Measurements from ENCODE around the gene ZSCAN1.

ZSCAN1 gene

GRCh38 chr19:58067240-58067912 lies 33.6 kb downstream of the ZSCAN1 start:
- no peak for DNase-seq (ENCODE audit: low read depth in 2 of 3, low spot score in 2 of 3)

DNA sequence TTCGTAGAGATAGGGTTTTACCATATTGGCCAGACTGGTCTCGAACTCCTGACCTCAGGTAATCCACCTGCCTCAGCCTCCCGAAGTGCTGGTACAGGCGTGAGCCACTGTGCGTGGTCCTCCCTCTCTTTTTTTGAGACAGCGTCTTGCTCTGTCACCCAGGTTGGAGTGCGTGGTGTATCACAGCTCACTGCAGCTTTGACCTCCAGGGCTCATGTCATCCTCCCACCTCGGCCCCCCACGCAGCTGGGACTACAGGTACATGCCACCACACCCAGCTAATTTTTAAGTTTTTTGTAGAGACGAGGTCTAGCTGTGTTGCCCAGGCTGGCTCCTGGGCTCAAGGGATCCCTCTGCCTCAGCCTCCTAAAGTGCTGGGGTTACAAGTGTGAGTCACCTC lies 46.0 kb downstream of the ZSCAN1 start:
- no peak for DNase-seq (ENCODE audit: low read depth in 2 of 3, low spot score in 2 of 3)

DNA sequence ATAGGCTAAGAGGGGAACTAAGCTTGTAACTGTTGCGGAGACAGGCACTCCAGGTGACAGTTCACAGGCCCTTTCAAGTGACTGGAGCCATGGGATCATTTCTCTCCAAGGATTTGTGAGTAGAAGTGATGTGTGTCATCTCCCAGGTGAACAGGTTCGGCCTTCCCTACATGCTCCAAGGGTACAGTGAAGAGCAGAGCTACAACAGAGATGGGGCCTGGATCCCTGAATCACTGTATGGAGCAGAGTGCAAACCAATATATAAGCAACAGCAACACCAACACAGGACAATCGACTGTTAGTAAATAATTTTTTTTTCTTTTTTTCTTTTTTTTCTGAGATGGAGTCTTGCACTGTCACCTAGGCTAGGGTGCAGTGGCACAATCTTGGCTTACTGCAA lies 49.2 kb downstream of the ZSCAN1 start:
- DNase-seq (ENCODE audit: low read depth in 2 of 3, low spot score in 2 of 3): no peak

DNA sequence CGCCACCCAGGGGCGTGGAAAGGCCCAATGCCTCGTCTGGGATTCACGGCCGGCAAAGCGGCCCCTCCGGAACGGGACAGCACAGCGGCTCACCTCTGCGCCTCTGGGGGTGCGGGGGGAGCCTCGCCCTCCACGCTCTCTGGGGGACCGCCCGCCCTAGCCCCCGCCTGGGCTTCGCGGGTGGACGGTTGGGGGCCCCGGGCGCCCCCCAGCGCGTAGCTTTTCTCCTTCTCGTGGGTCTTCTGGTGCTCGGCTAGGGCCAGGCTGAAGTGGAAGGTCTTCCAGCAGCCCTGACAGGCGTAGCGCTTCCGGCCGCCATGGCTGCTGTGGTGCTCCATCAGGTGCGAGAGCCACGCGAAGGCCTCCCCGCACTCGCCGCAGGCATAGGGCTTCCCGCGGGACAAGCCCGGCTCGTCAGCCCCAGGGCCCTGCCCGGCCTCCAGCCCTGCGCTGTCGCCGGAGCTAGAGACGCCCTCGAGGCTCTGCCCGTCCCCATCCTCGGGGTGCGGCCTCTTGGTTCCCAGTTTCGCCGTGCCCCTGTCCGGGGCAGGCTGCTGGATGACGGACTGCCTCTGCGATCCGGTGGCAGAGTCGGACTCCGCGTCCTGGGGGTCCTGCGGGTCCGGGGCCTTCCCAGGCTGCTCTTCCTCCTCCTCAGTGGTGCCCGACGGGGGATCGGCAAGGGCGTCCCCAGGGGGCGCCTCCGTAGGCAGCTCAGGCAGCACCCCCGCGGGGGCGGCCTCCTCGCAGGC lies 50.9 kb downstream of the ZSCAN1 start:
- DNase-seq (ENCODE audit: low read depth in 2 of 3, low spot score in 2 of 3): no peak

GRCh38 chr19:58085348-58085875 lies 51.6 kb downstream of the ZSCAN1 start:
- no peak for DNase-seq (ENCODE audit: low read depth in 2 of 3, low spot score in 2 of 3)

DNA sequence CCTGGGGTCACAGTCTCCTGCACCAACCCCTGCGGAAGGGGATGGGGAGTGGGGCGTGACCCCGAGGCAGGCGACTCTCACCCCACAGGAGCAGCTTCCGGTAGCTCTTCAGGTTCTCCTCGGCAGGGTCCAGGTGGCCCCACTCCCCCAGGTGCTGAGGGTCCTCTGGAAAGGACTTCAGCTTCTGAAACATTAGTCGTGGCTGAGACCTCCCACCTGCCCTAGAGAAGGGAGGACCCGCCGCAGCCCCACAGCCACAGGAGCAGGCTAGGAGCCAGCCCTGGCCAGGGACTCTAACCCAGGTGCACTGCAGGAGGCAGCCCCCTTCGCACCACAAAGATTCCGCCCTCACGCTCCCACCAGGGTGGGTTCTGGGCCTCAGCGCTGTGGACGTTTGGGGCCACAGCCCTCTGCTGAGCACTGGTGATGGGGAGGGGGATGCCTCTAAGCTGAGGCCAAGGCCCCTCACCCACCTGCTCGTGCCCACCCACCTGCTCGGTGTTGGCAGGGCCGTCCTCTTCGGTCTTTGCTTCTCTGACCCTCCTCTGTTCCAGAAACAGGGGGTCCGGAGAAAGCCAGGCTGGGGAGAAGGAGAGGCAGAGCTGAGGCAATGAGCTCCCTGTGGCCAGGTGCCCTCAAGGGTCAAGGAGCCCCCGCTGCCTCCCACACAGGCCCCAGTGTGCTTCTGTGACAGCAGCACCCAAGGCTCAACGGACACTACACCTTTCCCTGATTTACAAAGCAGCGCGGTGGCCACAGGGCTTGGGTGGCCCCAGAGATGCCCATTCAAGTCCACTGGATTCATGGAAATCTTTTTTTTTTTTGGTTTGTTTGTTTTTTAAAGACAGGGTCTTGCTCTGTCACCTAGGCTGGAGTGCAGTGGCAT lies 53.2 kb downstream of the ZSCAN1 start:
- no peak for DNase-seq (ENCODE audit: low read depth in 2 of 3, low spot score in 2 of 3)

DNA sequence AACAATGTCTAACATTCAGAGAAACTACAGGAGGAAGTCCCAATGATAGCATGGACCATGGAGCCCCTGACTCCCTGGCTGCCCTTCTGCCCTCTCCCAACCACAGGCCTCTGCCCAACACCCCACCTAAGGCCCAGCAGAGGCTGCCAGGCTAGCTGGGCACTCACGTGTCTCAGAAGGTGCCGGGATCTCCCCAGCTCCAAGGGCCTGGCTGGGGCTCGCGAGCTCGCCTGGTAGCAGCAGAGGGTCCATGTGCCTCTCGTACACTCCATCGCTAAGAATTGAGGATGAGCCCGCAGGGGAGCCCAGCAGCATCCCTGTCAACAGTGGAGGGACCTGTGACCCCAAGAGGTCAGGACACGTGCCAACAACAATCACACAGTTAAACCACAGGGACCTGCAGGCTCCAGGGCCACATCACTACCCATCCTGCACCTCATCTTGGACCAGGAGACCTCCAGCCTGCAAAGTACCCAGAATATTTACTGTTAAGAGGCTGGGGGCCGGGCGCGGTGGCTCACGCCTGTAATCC lies 54.8 kb downstream of the ZSCAN1 start:
- DNase-seq (ENCODE audit: low read depth in 2 of 3, low spot score in 2 of 3): no peak

GRCh38 chr19:58089846-58090245 lies 56.0 kb downstream of the ZSCAN1 start:
- no peak for DNase-seq (ENCODE audit: low read depth in 2 of 3, low spot score in 2 of 3)

- DNase-seq (ENCODE audit: low read depth in 2 of 3, low spot score in 2 of 3): no peak
Observed at GRCh38 chr19:58091251-58091995, 57.6 kb downstream of the ZSCAN1 start.

GRCh38 chr19:58093071-58093470 lies 59.2 kb downstream of the ZSCAN1 start:
- DNase-seq (ENCODE audit: low read depth in 2 of 3, low spot score in 2 of 3): no peak

GRCh38 chr19:58095328-58095727 lies 61.5 kb downstream of the ZSCAN1 start:
- DNase-seq (ENCODE audit: low read depth in 2 of 3, low spot score in 2 of 3): no peak

- DNase-seq (ENCODE audit: low read depth in 2 of 3, low spot score in 2 of 3): no peak
Observed at GRCh38 chr19:58096884-58097283, 63.1 kb downstream of the ZSCAN1 start.

DNA sequence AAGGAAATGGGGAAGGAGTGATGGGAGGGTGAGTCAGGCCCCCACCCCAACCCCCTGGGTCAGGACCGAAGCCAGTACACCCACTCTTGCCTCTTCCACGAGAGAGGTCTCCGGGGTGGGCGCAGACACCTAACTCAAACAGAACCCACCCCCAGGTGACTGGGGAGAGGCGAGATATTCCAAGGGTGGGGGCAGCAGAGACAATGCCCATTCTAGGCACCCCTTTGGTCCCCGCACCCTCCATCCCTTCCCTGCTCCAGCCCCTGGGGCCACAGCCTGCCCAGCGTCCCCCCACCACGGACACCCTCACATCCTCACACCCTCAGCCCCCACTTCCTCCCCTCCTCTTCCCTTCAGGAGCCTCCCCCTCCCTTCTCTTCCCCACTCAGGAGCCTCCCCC lies 63.5 kb downstream of the ZSCAN1 start:
- no peak for DNase-seq (ENCODE audit: low read depth in 2 of 3, low spot score in 2 of 3)

- peak; percentile 87 to 94 (median 92) for DNase-seq (ENCODE audit: low read depth in 2 of 3, low spot score in 2 of 3)
Observed at GRCh38 chr19:58097781-58098681, 64.2 kb downstream of the ZSCAN1 start, which contains the start of gene ZSCAN18. Gene ZSCAN18, minus strand, starts transcription at chr19:58098231. Its CDS starts 7,964 bp downstream, at chr19:58090267.

DNA sequence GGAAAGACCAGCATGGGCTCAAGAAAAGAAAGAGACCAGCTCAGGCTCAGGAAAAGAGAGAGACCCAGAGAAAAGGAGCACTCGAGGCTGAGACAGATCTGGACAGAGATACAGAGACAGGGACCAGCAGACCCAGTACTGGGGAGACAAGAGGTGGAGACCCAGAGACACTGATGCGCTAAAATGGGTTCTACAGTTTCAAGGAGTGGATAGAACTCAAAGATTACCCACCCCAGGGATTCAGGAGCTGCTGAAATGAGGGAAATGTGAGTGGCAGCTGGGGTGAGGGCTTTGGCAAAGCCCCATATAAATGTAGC lies 64.8 kb downstream of the ZSCAN1 start:
- DNase-seq (ENCODE audit: low read depth in 2 of 3, low spot score in 2 of 3): no peak

Data from activated CD8-positive, alpha-beta memory T cell treated with anti-CD3 and anti-CD28 coated beads for 48 hours (primary cell).